Inflammatory macrophage treated with lipopolysaccharide for 1 hour (primary cell): Measurements from ENCODE around the gene SRPRB.

Experiments used
- DNase-seq, 2 donors: peaks; one replicate each; pipeline ENCODE4 v3.0.0-alpha.2; 2020 to 2022

Gene SRPRB

DNA sequence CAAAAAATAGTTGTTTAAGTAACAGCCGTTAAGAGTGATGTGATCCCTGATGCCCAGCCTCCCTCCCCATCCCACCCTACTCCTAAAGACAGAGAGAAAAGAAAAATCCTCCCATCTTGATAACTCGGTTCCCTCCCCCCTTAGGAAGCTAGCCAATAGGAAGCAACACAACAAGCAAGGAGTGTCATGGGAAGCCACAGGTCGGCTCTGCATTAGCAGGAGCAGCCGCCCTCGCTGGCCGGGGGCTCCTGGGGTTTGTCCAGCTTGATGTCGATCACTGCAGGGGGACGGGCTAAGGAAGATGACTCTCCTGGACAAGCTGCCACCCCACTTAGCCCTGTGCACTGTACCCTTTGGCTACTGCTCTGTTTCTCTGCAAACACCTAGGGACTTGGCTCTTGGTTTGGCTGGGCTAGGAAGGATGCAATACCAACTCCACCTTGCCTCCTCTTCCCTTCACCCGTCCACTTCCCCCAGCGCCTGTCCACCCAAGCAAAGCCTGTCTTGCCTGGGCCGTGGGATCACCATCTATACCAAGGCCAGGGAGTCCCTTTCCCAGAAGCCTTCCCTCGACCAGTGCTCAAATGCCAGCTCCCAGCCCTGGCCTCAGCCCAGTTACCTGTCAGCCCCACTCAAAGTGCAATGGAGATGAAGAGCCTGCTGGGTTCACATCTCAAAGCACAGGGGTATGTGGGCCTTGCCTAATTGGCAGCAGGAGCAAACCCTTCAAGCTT lies 23.1 kb downstream of the SRPRB start:
- no peak for DNase-seq

DNA sequence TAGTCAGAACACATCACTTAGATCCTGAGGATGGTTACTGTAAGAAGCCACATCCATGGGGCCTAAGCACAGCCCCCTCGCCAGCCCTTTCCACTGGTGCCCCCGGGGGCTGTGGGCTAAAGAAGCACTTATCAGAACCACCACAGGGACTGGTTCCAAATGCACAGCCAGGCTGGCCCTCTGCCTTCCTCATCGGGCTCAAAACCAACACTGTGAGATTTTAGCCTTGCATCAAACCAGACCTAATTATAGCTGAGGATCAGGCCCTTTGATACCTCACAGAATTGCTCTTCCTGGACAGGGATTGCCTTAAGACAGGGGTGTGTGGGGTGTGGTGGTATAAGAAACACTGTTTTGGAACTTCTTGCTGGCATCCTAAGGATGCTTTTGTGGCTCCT lies 23.7 kb downstream of the SRPRB start:
- no peak for DNase-seq

DNA sequence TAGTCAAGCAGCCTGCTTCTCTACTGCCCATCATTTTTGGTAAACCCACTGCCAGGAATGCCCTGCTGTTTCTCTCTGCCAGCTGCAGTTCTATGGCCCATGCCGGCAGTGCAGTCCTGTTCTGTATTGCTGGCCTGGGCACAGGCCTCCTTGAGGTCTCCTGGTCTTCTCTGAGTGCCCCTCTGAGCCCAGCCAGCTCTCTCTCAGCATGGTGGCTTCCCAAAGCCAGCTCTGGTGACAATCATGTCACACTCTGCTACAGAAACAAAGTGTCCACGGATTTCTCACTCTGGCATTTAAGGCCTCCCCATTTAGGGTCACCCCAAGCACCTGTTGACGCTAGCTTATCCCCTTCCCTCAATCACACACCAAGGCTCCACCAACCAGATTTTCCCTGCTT lies 24.5 kb downstream of the SRPRB start:
- DNase-seq = no peak

DNA sequence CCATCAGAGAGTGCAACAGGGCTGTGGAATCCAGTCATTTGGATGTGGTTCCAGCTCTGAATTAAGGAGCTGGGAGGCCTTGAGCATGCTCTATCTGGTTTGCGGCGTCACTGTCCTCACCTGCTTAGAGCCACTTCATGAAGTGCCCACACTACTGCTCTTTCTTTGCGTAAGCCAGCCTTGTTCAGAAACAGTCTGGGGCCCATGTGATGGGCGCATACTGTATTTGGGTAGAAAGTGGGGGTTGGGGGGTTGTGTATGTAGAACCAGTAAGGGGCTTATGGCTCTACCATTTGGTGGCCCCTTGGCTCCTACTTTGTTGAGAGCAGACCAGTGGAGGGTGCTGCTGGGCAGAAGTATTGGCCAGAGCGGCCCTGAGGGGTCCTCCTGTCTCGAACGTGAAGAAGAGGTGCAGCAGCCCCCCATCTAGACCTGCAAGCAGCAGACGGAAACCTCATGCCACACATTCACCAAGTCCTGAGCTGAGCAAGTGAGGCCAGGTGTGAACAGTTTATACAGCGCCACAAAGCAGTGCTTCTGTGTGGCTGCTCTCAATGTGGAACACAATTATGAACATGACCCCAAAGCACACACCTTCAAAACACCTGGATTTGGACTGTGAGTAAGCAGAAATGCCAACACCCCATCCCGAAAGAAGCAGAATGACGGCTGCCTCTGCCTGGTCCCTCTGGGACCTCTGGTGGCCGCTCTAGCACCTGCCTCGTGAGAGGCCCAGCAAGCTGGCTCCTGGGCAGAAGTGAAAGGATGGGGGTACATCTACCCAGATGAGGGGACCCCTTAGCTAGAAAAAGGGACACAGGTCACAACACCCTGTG lies 26.6 kb downstream of the SRPRB start:
- no peak for DNase-seq

DNA sequence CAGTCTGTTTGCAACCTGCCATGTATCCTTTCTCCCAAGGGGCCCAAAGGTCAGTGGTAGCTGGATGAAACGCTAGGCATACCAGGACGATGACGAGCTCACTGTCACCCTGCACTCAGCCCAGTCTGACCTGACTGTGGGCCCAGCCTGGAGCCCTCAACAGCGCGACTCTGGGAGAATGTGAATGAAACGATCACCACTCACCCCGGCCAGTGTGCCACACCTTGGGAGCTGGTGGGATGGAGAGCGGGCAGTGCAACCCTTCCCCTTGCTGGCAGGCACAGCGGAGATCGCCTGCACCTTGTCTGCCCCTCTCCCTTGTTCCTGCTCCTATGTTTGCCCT lies 27.2 kb downstream of the SRPRB start:
- DNase-seq = no peak

DNA sequence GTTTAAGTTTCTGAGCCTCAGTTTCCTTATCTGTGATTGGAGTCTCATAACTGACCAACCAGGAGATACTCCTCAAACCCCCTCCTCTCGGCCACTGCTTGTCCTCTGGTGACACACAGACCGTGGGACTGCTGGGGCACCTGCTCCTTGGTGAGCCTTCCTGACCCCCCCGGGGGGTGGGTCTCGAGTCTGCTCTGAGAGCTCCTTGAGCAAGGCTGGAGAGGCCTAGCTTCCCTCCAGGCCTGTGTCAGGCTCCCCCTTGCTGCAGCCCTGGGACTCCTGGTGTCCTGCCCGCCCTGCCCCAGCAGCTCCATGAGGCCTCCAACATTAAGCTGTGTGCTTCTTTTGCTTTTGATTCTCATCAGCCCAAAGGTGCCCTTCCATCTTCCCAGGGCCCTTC lies 27.7 kb downstream of the SRPRB start:
- DNase-seq = no peak

DNA sequence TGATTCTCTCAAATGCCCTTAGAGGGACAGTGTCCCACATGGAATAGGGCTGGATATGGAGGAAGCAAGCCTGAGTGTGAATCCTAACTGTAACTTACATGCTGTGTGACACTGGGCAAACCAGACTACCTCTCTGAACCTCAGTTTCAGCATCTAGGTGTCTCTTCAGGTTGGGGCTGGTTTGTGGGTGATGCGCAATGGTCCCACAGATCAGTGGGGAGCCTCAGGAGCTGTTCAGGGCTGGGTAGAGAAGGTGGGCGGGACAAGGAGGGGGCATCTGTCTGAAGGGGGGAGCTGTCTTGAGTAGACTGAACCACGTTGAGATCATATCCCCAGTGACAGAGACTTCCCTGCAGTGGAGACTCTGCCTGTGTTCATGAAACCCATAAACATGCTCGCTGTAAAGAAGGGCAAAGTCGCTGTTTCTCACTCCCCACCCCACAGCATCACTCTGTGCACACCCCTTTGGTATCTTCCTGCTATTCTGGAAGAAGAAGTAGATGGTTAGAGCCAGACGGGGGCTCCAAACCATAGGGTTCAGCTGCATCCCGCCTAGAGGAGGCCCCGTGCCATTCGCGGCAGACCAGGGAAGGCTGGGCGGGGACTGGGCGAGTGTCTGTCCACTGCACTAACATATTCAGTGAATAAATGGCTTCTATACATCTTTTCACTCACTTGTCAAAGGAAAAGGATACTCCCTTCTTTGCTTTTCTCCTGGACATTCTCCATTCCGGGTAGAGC lies 28.4 kb downstream of the SRPRB start:
- DNase-seq = no peak

DNA sequence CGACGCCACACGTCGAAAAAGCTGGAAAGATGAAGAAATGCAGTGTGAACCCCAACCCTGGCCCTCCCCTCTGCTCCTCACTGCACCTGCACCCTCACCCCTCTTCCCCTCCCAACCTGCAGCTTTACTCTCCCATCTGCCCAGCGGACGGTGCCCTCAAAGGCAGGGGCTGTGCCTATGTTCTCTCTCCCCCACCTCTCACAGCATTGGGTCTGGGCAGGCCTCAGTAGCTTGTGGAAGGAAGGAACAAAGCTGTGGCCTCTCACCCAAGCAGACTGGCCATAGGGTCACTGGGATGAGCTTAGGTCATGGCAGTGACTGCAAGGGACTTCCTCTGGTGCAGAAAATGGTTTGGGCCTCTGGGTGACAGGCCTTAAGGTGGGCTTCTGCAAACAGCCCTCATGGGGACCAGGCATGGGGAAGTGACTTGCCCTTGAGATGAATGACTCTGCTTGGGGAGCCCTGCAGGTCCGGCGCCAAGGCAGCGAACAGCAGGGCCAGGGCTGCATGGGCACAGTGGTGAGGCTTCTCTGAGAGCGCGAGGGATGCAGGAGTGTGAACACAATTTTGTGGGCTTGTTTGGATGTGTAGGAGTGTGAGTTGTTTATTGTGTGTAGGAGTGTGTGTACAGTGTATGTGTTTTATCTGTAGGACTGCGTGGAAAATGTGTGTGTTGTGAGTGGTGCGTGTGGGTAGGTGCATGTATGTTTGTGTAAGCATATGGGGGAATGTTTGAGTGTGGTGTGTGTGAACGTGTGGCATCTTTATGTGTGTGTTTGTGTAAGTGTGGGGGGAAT lies 29.2 kb downstream of the SRPRB start:
- no peak for DNase-seq

DNA sequence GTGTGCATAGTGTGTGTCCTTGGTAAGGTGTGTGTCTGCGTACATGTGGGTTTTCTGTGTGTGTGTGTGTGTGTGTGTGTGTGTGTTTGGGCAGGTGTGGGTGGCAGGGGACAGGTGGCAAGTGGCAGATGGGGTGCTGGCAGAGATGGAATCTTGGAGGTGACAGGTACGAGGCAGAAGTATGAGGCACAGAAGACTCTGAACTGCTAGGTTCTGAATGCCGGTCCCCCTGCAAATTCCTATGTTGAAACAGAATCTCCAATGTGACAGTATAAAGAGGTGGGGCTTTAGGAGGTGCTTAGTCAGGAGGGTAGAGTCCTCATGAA lies 29.8 kb downstream of the SRPRB start:
- no peak for DNase-seq

DNA sequence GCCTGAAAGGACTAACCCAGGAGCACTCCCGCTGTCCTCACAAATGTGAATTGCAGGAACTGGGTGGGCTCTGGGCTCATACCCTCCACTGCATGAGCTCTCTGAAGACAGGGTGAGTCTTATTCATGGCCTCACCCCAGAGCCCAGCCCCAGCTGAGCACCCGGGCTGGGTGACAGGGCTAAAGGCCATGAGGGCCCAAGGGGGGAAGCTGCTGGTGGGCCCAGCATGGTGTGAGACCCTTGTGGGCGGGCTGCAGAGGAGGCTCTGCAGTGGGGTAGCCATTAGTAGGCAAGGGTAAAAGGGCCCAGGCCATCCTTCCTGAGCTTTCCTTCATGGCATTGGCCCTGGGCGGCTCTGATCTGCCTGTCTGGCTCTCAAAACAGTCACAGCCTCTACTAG lies 30.3 kb downstream of the SRPRB start:
- no peak for DNase-seq

DNA sequence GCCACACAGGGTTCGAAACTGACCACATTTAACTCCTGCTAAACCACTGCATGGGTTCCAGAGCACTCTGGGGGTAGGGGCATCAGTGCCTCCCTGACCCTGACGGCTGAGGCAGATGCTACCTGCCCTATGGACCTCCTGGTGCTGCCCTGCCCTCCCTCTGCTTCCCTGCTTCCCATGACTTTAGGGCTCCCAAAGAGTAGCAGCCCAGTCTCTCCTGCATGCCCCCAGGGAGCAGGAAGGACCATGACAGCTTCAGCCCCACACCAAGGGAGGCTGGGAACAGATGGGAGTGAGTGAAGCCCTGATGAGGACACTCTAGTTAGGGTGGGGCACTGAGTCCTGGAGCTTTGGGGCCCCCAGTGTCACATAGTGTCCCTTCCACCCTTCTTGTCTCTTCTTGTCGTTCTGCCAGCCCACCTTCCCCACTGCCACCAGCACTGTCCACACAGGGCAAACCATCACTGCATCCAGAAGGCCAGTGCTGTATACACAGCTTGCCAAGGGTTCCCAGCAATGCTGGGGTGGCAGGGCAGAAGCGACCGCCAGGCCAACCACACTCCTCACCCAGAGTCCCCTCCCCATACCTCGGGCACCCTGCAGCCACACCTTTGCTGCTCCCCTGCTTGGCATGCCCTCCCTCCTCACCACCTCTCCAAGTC lies 31.0 kb downstream of the SRPRB start:
- no peak for DNase-seq

DNA sequence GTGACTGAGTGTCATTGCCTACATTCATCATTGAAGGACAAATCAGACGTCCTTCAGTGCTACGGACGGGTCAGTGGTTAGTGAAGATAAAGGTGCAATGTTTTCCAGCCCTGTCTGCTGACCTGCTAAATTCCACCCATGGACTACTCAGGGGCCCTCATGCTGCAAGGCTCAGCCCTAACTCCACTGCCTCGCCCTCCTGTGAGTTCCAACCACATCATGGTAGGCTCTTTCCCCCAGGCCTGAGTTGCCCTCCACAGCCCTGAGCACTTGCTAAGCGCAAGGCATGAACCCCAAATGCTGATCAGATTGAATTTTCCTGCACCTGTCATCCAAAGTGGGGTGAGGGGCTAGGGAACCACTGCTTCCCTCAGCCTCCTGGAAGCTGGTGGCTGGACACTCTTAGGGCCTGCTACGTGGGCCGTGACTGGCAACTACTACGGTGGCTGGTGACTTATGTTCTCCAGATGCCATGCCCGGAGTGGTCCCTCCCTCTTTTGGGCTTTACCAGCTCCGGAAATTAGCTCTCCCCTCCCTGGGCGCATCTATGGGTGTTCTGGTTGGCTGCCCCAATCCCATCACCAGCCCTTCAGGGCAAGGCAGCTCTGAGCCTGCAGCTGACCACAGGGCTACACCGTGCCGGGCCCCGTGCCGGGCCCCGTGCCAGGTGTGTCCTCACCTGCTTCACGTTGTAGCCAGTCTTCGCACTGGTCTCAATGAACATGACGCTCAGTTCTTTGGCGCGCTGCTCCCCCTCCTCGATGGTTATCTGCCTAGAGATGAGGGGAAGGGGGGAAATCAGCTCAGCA lies 32.1 kb downstream of the SRPRB start:
- no peak for DNase-seq

DNA sequence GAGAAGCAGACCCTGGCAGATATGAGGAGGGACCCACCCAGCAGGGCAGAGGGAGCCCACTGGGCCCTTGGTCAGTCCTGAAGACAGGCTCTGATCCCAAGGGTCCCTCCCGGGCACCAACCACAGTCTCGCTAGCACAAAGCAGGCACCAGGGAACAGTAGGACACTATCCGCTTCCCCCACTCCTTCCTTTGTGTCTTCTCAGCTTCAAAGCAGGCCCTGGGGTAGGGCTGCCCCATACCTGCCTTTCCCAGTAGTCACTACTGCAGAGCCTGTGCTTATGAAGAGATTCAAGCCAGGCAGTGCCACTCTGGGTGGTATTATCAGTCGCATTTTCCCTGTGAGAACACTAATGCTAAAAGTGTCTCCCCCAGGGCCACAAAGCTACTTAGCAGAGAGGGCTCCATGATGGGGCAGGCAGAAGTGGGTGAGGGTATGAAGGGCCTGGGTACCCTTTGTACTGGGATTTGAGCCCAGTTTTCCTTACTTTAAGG lies 32.7 kb downstream of the SRPRB start:
- DNase-seq = no peak

DNA sequence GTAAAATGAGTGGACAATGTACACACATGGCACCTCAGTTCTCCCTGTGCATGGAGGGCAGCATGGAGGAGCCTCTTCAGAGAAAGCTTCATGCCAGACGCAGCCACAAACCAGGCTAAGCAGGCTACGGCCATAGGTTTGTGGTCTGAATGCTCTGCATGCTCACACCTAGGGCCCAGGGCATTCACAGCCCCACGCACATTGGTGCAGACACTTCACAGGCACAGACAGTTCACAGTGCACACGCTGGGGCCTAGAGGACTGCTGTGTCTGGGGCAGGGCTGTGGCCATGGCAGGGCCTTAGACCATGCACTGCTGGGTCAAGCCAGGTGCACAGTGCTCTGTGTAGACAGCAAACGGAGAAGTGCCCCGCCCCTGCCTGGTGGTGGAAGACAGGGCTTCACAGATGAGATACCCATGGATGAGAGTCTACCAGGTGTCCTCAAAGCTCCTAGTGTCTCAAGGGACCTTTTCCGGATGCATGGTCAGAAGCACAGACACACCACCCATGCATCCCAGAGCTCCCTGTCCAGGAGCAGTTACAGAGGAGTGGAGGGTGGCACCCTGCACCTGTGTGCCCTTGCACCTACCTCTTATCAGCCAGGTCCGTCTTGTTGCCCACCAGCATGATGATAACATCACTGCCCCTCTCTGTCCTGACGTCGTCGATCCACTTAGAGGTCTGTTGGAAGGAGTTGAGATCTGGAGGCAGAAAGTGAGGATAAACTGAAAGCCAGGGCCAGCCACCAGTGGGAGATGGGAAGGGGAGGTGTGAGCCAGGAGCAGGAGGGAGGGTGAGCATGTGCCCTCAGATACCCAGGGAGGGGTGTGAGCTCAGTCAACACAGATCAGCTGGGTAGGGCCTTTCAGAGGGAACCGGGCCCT lies 33.5 kb downstream of the SRPRB start:
- no peak for DNase-seq

DNA sequence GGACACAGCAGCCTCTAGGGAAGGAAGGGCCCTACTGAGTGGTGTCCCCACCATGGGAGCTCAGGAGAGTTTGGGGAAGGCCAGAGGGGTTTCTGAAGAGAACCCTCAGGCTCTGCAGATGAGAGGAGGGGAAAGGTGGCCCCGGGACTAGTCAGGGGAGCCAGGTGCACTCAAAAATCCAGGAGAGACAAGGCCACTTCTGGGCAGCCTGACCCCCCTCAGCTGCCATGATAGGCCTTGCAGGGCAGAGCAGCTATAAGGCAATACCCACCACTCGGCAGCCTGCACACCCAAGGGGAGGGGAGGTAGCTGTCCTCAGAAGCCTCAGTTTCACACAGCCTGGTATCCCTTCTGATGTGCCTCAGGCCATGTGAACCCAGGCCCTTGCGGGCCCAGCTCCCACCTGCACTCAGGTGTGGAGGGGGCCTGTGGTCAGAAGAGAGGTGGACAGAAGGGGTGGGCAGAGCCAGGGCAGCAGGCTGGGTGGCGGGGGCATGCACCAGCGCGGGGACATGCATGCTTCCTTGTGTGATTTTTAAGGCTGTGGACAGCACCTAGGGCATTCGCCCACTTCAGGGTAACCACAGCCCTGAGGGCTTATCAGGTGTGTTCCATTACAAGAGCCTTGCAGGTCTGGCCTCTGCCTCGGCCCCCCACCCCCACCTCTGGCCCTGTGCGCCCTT lies 34.6 kb downstream of the SRPRB start:
- no peak for DNase-seq

DNA sequence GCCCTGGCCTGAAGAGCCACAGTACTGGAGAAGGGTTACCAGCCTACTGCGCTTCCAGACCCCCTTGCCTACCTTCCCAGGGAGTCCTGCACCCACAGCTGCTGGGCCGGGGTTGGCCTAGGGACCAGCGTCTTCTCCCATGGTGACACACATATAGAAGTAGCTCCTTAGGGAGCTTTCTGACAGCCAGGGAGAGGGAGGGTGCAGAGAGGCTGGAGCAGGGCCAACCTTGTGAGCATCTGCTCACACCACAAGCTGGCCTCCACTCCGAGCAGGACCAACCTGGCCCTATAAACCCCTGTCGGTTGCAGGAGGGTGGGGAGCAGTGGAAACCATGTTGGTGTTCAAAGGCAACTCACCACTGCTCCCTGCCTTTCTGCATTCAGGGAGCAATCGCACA lies 35.2 kb downstream of the SRPRB start:
- no peak for DNase-seq

DNA sequence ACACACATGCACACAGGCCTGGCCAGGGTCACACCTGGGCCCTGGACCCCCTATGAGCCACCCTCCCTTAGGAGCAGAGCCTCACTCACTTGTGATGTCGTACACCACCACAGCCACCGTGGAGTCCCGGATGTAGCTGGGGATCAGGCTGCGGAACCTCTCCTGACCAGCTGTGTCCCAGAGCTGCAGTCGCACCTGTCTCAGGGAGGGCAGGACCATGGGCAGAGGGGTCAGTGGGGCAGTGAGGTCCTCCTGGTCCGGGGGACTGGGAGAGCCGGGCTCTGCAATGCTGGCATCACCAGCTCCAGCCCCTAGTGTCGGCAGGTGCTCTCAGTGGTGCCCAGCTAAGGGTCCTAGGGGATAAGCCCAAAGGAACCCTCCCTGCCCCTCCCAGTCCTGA lies 35.6 kb downstream of the SRPRB start:
- DNase-seq = no peak

DNA sequence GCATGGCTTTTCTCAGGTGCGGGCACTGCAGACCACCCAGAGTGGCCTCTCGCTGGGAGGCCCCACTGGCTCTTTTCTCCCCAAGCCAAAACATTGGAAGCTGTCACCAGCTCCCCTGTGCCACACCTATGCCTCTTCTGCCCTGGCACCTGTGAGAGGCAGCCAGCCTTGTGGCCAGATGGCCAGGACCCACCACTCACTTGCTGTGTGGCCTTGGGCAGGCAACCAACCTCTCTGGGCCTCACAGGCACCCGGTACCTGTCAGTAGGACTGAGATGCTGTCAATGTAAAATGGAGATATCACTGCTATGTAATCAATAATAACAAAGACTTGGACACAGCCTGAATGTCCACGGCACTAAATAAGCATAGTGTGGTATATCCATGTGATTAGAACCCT lies 36.5 kb downstream of the SRPRB start:
- no peak for DNase-seq

DNA sequence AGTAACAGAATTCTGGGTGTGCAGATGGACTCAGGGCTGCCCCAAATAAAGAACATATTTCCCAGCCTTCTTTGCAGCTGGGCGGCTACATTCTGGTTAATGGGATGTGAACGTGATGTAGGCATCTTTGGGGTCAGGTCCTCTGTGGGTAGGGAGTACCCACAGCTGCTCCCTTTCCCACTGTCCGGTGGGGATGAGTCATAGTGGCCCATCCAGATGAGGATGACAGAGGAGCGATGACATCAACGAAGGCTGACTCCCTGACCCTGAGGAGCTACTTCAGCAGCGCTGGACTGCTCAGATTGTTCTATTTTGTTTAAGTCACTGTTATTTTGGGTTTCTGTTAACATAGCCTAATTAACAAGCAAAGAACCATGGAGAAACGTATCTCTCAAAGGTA lies 38.0 kb downstream of the SRPRB start:
- no peak for DNase-seq

DNA sequence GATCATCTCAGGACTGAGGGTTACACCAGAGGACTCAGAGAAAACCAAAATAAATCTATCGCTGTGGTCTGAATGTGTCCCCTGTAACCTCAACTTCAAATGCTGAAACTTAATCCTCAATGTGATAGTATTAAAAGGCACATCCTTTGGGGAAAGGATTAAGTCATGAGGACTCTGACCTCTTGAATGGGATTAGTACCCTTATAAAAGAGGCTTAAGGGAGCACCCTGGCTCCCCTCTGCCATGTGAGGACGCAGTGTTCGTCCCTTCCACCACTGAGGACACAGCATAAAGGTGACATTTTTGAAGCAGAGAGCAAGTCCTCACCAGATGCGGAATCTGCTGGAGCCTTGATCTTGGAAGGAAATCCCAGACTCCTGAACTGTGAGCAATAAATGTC lies 39.5 kb downstream of the SRPRB start:
- no peak for DNase-seq
